ENCODE data around the gene PPEF1. TPM values are rescaled to one million over a fixed set of nuclear protein-coding genes. Genes with fewer than 3 reads are reported as not detected.

The PPEF1 gene
- total and polyA plus RNA-seq, 2 of the 8 experiments (the other 6 are each of a cell fraction or from before 2014, with no cell fraction given) = 0.08 to 0.30 TPM

DNA sequence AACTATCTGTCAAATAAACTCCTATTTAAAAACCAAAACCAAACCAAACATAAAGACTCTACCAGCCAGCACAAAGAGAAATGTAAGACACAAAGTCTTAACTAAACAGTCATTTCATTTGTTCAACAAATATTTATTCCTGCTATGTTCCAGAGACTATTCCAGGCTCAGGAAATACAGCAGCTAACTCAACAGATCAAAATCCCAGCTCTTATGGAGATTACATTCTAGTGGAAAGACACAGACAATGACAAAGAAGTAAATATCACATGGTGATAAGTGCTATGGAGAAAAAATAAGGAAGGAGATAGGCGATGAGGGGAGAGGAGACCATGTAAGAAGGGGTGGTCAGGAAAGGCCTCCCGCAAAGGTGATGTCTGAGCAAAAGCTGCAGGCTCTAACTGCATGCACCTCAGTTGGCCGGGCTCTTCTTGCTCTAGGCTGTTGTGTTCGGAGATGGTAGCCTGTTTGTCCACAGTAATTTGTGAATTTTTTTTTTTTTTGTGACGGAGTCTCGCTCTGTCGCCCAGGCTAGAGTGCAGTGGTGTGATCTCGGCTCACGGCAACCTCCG, 15.1 kb downstream of the PPEF1 start (continued):
- no peak for TF ChIP-seq EGR1 (IDR thresholded peaks at IDR 0.05; ENCODE audit: borderline replicate concordance, low read depth, low read length)
- TF ChIP-seq RBBP5 (IDR thresholded peaks at IDR 0.05; ENCODE audit: borderline replicate concordance, low read depth, low read length) = no peak
- TF ChIP-seq, protein P1, sequence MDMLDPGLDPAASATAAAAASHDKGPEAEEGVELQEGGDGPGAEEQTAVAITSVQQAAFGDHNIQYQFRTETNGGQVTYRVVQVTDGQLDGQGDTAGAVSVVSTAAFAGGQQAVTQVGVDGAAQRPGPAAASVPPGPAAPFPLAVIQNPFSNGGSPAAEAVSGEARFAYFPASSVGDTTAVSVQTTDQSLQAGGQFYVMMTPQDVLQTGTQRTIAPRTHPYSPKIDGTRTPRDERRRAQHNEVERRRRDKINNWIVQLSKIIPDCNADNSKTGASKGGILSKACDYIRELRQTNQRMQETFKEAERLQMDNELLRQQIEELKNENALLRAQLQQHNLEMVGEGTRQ (IDR thresholded peaks at IDR 0.05; ENCODE audit: low read length) = no peak
- TF ChIP-seq POLR2A (IDR thresholded peaks at IDR 0.05; ENCODE audit: control extremely low read depth in 1 of 2, low read depth in 2 of 2, low read length in 2 of 2) = no peak
- TF ChIP-seq, protein P2, sequence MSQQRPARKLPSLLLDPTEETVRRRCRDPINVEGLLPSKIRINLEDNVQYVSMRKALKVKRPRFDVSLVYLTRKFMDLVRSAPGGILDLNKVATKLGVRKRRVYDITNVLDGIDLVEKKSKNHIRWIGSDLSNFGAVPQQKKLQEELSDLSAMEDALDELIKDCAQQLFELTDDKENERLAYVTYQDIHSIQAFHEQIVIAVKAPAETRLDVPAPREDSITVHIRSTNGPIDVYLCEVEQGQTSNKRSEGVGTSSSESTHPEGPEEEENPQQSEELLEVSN (IDR thresholded peaks at IDR 0.05) = no peak

Measured in H1 (cell line).